ENCODE results near the gene ANKRD63.

GRCh38 chr15:40279437-40280141, 3.3 kb downstream of the ANKRD63 start:
- TF ChIP-seq CTCF (IDR thresholded peaks at IDR 0.05) (peak; percentile 94 to 99 (median 96)), POLR2A (IDR thresholded peaks at IDR 0.05) (no peak)

Measured in tibial nerve (tissue), 3 donors.